K562 (cell line): ENCODE results near the gene EHMT2.

Source experiments
- CEBPB ChIP-seq: fragments of 450-650 bp; IDR thresholded peaks from 2 replicates; pipeline ENCODE4 v1.6.1; 2016; ENCODE audit warnings: missing genetic modification characterization, missing compliant biosample characterization
- CTCF ChIP-seq, 3 experiments: IDR thresholded peaks in 2 of 3; conservative IDR thresholded peaks in 1 of 3; 2 replicates each; pipeline ENCODE4 v1.5.1; 2011 to 2012; ENCODE audit warnings: low read length in 3 of 3, mild to moderate bottlenecking in 3 of 3, control low read depth in 2 of 3, improper control_type of control experiment in 1 of 3, inconsistent platforms in 1 of 3, low read depth in 1 of 3, mixed read lengths in 1 of 3, moderate library complexity in 1 of 3; ENCODE audit not compliant: insufficient read depth in 2 of 3
- ZBTB1 ChIP-seq: sonication (generic); formaldehyde crosslinking; IDR thresholded peaks from 2 replicates; pipeline ENCODE4 v1.8.1; 2023; ENCODE audit warnings: missing genetic modification reagents, low read depth, mild to moderate bottlenecking, borderline replicate concordance
- ZNF324 ChIP-seq: fragments of 250-450 bp; sonication (Bioruptor Pico); IDR thresholded peaks from 2 replicates; pipeline ENCODE4 v1.4.0; 2020; ENCODE audit warnings: mild to moderate bottlenecking

DNA sequence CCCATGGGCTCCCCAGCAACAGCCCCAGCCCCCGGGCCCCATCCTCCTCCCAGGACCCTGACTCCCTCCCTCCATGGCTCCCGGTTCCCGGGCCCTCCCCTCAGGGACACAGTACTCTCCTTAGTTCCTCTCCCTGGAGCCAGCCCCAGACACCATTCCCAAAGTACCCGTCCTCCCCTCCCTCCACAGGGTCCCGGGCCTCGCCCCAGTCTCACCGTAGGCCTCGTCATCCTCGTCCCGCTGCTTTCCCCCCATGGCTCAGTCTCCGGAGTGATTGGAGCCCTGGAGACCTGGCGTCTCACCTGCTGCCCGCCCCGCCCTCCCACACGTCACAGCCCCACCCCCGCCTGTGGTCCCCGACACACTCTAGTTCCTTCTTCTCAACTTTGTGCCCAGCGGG is 18.8 kb downstream of the EHMT2 start, which contains the start of gene SLC44A4:
- TF ChIP-seq CTCF (IDR thresholded peaks at IDR 0.05 in 2 of 3, conservative IDR thresholded peaks at IDR 0.05 in 1 of 3; ENCODE audit: insufficient read depth in 2 of 3, low read depth in 1 of 3, low read length in 3 of 3) = no peak
- no peak for TF ChIP-seq ZNF324 (CRISPR knock-in tag)
- no peak for TF ChIP-seq ZBTB1 (CRISPR knock-in tag)
- TF ChIP-seq CEBPB = no peak
